Measurements from ENCODE around the gene UGT1A9.

UGT1A9 gene

GRCh38 chr2:233793465-233794127 is 121.9 kb downstream of the UGT1A9 start:
- Histone ChIP-seq H3K36me3 (ENCODE audit: control insufficient read depth, insufficient read depth, low read length) (no peaks in the 10 kb centered on the region), H3K27me3 (replicated peaks; ENCODE audit: control insufficient read depth, insufficient read depth, low read length) (no peaks in the 10 kb centered on the region; the same call in 1 of the 2 replicates), H3K4me3 (replicated peaks; ENCODE audit: low read depth, low read length) (no peak overlapping the region)
- DNase-seq (ENCODE audit: extremely low read depth, insufficient read length): no peak
- TF ChIP-seq CTCF (IDR thresholded peaks at IDR 0.05; ENCODE audit: insufficient read depth, low read length, poor library complexity, severe bottlenecking): no peak

GRCh38 chr2:233794128-233794658 is 122.5 kb downstream of the UGT1A9 start:
- no peaks in the 10 kb centered on the region; the same call in 1 of the 2 replicates for H3K27me3 ChIP-seq (replicated peaks; ENCODE audit: control insufficient read depth, insufficient read depth, low read length)
- H3K4me3 ChIP-seq (replicated peaks; ENCODE audit: low read depth, low read length): no peak overlapping the region
- no peaks in the 10 kb centered on the region for H3K36me3 ChIP-seq (ENCODE audit: control insufficient read depth, insufficient read depth, low read length)
- TF ChIP-seq CTCF (IDR thresholded peaks at IDR 0.05; ENCODE audit: insufficient read depth, low read length, poor library complexity, severe bottlenecking): no peak
- no peak for DNase-seq (ENCODE audit: extremely low read depth, insufficient read length)

- no peak for DNase-seq (ENCODE audit: extremely low read depth, insufficient read length)
- Histone ChIP-seq H3K36me3 (ENCODE audit: control insufficient read depth, insufficient read depth, low read length) (no peaks in the 10 kb centered on the region), H3K27me3 (replicated peaks; ENCODE audit: control insufficient read depth, insufficient read depth, low read length) (no peaks in the 10 kb centered on the region; the same call in 1 of the 2 replicates), H3K4me3 (replicated peaks; ENCODE audit: low read depth, low read length) (no peak overlapping the region)
- no peak for TF ChIP-seq CTCF (IDR thresholded peaks at IDR 0.05; ENCODE audit: insufficient read depth, low read length, poor library complexity, severe bottlenecking)
These were observed 124.1 kb downstream of the UGT1A9 start for GRCh38 chr2:233795735-233796171.

GRCh38 chr2:233796254-233796653 is 124.6 kb downstream of the UGT1A9 start:
- Histone ChIP-seq H3K27me3 (replicated peaks; ENCODE audit: control insufficient read depth, insufficient read depth, low read length) (no peaks in the 10 kb centered on the region; the same call in 1 of the 2 replicates), H3K4me3 (replicated peaks; ENCODE audit: low read depth, low read length) (no peak overlapping the region)
- no peak for TF ChIP-seq CTCF (IDR thresholded peaks at IDR 0.05; ENCODE audit: insufficient read depth, low read length, poor library complexity, severe bottlenecking)

DNA sequence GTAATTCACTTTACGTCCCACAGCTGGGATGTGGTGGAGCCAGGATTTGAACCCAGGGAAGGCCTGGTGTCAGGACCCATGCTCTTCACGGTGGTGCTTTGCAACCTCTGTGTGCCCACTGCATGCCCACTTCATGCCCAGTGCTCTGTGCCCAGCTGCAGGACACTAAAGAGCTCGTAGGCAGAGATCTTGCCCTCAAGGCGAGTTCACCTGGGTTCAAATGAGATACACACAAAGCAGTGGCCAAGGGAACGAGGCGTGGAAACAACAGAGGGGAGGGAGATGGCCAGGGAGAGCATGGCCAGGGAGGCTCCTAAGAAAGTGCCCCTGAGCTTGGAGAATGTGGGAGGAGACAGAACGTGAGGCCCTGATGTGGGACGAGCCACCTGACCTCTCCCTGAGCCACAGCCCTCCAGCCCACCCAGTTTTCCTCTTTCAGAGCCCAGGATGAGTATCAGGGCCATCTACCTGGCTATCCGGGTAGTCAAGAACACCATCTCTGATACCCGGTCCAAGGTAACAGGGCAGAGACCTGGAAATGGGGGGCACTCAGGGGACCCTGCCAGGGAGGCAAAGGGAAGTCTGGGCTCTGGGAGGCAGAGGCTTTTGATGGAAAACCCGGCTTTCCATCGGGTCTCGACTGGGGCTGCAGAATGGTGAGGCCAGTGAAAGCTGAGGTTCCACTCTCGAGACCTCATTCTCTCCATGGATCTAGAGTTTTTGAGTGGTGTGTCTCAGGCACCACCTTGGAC is 126.8 kb downstream of the UGT1A9 start:
- H3K4me3 ChIP-seq (replicated peaks; ENCODE audit: low read depth, low read length): no peak overlapping the region
- no peak for TF ChIP-seq CTCF (IDR thresholded peaks at IDR 0.05; ENCODE audit: insufficient read depth, low read length, poor library complexity, severe bottlenecking)

More at GRCh38 chr2:233796254-233796653, 124.6 kb downstream of the UGT1A9 start:
- H3K36me3 ChIP-seq (ENCODE audit: control insufficient read depth, insufficient read depth, low read length): no peaks in the 10 kb centered on the region
- no peak for DNase-seq (ENCODE audit: extremely low read depth, insufficient read length)

More for the DNA sequence above, 126.8 kb downstream of the UGT1A9 start:
- no peak for DNase-seq (ENCODE audit: extremely low read depth, insufficient read length)
- H3K36me3 ChIP-seq (ENCODE audit: control insufficient read depth, insufficient read depth, low read length): no peaks in the 10 kb centered on the region
- H3K27me3 ChIP-seq (replicated peaks; ENCODE audit: control insufficient read depth, insufficient read depth, low read length): no peaks in the 10 kb centered on the region; the same call in 1 of the 2 replicates

All from GM06990 (cell line).